ENCODE data around the gene STX11. TPM values are rescaled to one million over a fixed set of nuclear protein-coding genes. Genes with fewer than 3 reads are reported as not detected.

The STX11 gene
- polyA plus RNA-seq, 2 of the 4 experiments (the other 2 are of a cell fraction), result 0.36 to 0.78 TPM

DNA sequence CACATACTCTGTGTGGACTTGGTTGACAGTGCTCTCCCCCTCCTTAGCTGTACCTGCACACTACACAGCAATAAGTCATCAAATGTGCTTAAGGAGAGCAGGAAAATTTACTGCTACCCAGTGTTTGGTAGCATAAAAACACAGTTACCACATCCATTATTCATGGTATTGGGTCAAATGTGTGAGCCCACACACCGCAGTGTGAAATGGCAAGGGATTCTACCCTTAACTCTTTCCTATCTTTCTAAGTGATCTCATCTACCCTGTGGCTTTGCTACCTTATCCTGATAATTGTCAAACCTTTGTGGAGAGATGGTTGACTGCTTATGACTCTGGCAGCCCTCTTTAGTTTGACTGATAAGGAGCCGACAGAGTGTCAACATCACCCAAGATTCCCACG is 47.6 kb downstream of the STX11 start:
- Histone ChIP-seq H3K4me3 (no peak overlapping the region), H3K9me3 (0 out of 3 replicates have a peak, but pooled peaks cover 4% of the 10 kb centered on the region), H3K4me2 (no peak overlapping the region), H3K4me1 (no peaks in the 10 kb centered on the region), H3K27ac (no peak overlapping the region)
- FAIRE-seq (no peak), DNase-seq (ENCODE audit: low read depth in 1 of 2, low spot score in 1 of 2) (no peak), ATAC-seq (no peak)
- no peak for TF ChIP-seq TFCP2L1 (CRISPR knock-in tag; IDR thresholded peaks at IDR 0.05)
- no peak for TF ChIP-seq SMC3 (IDR thresholded peaks at IDR 0.05)
- TF ChIP-seq, protein P1, sequence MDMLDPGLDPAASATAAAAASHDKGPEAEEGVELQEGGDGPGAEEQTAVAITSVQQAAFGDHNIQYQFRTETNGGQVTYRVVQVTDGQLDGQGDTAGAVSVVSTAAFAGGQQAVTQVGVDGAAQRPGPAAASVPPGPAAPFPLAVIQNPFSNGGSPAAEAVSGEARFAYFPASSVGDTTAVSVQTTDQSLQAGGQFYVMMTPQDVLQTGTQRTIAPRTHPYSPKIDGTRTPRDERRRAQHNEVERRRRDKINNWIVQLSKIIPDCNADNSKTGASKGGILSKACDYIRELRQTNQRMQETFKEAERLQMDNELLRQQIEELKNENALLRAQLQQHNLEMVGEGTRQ (IDR thresholded peaks at IDR 0.05), result no peak
- 89% methylated on average over 2 of the region's 3 CpGs for WGBS (ENCODE audit: missing lambda C conversion rate)
- ChIA-PET POLR2A (no interaction called here), CTCF (interaction anchor here (0.5 kb wide), 1 partner anchor 9 kb away, joined by 3 read pairs; no protein-coding TSS in a partner anchor)

DNA sequence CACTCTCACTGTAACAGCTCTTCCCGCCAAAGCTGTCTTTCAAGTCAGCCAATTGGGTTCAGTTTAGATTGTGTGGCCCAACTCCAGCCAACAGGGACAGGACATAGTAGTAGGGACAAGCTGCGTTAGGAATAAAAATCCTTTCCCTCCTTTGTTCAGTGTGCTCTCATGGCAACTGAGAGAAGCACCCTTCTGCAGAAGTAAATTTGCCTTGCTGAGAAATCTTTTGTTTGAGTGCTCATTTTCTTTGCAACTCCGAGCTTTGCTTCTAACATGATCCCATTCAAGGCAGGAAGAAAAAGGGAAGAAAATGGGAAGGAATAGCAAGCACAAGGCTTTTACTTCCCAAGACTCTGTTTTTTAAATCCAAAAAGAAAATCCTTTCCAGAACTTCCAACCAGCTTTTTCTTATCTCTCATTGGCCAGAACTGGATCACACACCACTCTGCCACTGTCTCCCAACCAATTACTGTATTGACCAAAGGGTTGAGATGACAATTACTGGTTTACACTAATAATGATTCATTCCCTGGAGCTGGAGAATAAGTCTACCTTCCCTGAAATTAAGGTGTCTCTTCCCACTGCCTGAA is 52.7 kb downstream of the STX11 start:
- 28% methylated on average over 3 of the region's 3 CpGs for WGBS (ENCODE audit: missing lambda C conversion rate)
- H3K4me1 ChIP-seq, result no peaks in the 10 kb centered on the region
- no peak for DNase-seq (ENCODE audit: low read depth in 1 of 2, low spot score in 1 of 2)
- ChIA-PET POLR2A (no interaction called here), CTCF (no interaction called here)
- no peak overlapping the region for H3K4me2 ChIP-seq
- FAIRE-seq, result no peak
- peaks cover 13% of the 10 kb centered on the region; the same call in 1 of the 3 replicates for H3K9me3 ChIP-seq
- H3K27ac ChIP-seq, result no peak overlapping the region
- H3K4me3 ChIP-seq, result no peak overlapping the region
- TF ChIP-seq, protein P2, sequence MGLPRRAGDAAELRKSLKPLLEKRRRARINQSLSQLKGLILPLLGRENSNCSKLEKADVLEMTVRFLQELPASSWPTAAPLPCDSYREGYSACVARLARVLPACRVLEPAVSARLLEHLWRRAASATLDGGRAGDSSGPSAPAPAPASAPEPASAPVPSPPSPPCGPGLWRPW (IDR thresholded peaks at IDR 0.05), result no peak
- TF ChIP-seq EP300 (IDR thresholded peaks at IDR 0.05), result no peak
- TF ChIP-seq ZSCAN20 (CRISPR knock-in tag; IDR thresholded peaks at IDR 0.05), result no peak
- no peak for TF ChIP-seq ESRRA (IDR thresholded peaks at IDR 0.05; ENCODE audit: borderline replicate concordance, low read length)
- no peak for TF ChIP-seq HOXB5 (CRISPR knock-in tag; IDR thresholded peaks at IDR 0.05)
- TF ChIP-seq NPAS2 (CRISPR knock-in tag; IDR thresholded peaks at IDR 0.05; ENCODE audit: borderline replicate concordance), result no peak
- no peak for TF ChIP-seq NR3C1 (IDR thresholded peaks at IDR 0.05)
- TF ChIP-seq CHD4 (IDR thresholded peaks at IDR 0.05; ENCODE audit: borderline replicate concordance), result no peak
- TF ChIP-seq JUN (IDR thresholded peaks at IDR 0.05), result no peak
- TF ChIP-seq RFX5 (IDR thresholded peaks at IDR 0.05), result no peak
- TF ChIP-seq FOSB (CRISPR knock-in tag; IDR thresholded peaks at IDR 0.05), result no peak
- no peak for TF ChIP-seq BHLHE40 (IDR thresholded peaks at IDR 0.05; ENCODE audit: low read depth, low read length)
- TF ChIP-seq, protein P3, sequence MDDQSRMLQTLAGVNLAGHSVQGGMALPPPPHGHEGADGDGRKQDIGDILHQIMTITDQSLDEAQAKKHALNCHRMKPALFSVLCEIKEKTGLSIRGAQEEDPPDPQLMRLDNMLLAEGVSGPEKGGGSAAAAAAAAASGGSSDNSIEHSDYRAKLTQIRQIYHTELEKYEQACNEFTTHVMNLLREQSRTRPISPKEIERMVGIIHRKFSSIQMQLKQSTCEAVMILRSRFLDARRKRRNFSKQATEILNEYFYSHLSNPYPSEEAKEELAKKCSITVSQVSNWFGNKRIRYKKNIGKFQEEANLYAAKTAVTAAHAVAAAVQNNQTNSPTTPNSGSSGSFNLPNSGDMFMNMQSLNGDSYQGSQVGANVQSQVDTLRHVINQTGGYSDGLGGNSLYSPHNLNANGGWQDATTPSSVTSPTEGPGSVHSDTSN (IDR thresholded peaks at IDR 0.05), result no peak
- TF ChIP-seq, protein P4, sequence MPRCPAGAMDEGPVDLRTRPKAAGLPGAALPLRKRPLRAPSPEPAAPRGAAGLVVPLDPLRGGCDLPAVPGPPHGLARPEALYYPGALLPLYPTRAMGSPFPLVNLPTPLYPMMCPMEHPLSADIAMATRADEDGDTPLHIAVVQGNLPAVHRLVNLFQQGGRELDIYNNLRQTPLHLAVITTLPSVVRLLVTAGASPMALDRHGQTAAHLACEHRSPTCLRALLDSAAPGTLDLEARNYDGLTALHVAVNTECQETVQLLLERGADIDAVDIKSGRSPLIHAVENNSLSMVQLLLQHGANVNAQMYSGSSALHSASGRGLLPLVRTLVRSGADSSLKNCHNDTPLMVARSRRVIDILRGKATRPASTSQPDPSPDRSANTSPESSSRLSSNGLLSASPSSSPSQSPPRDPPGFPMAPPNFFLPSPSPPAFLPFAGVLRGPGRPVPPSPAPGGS (IDR thresholded peaks at IDR 0.05), result no peak
- TF ChIP-seq HOXB13 (CRISPR knock-in tag; IDR thresholded peaks at IDR 0.05; ENCODE audit: low read depth), result no peak
- TF ChIP-seq KDM1A (IDR thresholded peaks at IDR 0.05; ENCODE audit: low read depth), result no peak
- TF ChIP-seq GATA3 (IDR thresholded peaks at IDR 0.05; ENCODE audit: borderline replicate concordance), result no peak
- TF ChIP-seq HEYL (CRISPR knock-in tag; IDR thresholded peaks at IDR 0.05), result no peak
- no peak for ATAC-seq

DNA sequence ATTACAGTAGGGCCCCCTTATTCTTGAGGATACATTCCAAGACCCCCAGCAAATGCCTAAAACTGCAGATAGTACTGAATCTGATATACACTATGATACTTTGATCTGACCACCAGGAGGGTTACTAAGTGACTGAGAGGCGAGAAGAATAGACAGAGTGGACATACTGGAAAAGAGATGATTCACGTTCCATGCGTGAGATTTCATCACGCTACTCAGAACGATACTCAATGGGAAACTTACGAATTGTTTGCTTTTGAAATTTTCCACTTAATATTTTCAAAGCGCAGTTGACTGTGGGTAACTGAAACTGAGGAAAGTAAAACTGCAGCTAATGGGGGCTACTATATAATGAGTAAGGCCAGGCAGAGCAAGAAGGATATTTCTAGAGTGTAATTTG is 60.8 kb downstream of the STX11 start:
- Histone ChIP-seq H3K4me3 (no peak overlapping the region), H3K4me1 (peaks cover 6% of the 10 kb centered on the region), H3K4me2 (no peak overlapping the region), H3K9me3 (peaks cover 6% of the 10 kb centered on the region; the same call in 1 of the 3 replicates), H3K27ac (no peak overlapping the region)
- ChIA-PET POLR2A (no interaction called here), CTCF (no interaction called here)
- FAIRE-seq (no peak), ATAC-seq (no peak), DNase-seq (ENCODE audit: low read depth in 1 of 2, low spot score in 1 of 2) (no peak)
- WGBS (ENCODE audit: missing lambda C conversion rate), result 70% methylated on average over 7 of the region's 7 CpGs
- TF ChIP-seq EP300 (IDR thresholded peaks at IDR 0.05) (no peak), GATA3 (IDR thresholded peaks at IDR 0.05; ENCODE audit: borderline replicate concordance) (no peak), RCOR1 (IDR thresholded peaks at IDR 0.05; ENCODE audit: low read depth, low read length) (no peak), CHD2 (IDR thresholded peaks at IDR 0.05; ENCODE audit: low read length, partially characterized antibody) (no peak), KDM1A (IDR thresholded peaks at IDR 0.05; ENCODE audit: low read depth) (no peak), ZC3H11A (IDR thresholded peaks at IDR 0.05) (no peak), TFCP2L1 (CRISPR knock-in tag; IDR thresholded peaks at IDR 0.05) (no peak), NPAS2 (CRISPR knock-in tag; IDR thresholded peaks at IDR 0.05; ENCODE audit: borderline replicate concordance) (no peak), NFE2L2 (conservative IDR thresholded peaks at IDR 0.05; ENCODE audit: low read length) (no peak), CHD4 (IDR thresholded peaks at IDR 0.05; ENCODE audit: borderline replicate concordance) (no peak), FOXS1 (CRISPR knock-in tag; IDR thresholded peaks at IDR 0.05) (no peak), MAZ (IDR thresholded peaks at IDR 0.05; ENCODE audit: borderline replicate concordance, low read depth, low read length) (no peak), ESRRA (IDR thresholded peaks at IDR 0.05; ENCODE audit: borderline replicate concordance, low read length) (no peak), PHF8 (IDR thresholded peaks at IDR 0.05; ENCODE audit: borderline replicate concordance, low read depth) (no peak), FOSL2 (IDR thresholded peaks at IDR 0.05) (no peak), FOSL2 (CRISPR knock-in tag; IDR thresholded peaks at IDR 0.05) (no peak)
- TF ChIP-seq, protein P5, sequence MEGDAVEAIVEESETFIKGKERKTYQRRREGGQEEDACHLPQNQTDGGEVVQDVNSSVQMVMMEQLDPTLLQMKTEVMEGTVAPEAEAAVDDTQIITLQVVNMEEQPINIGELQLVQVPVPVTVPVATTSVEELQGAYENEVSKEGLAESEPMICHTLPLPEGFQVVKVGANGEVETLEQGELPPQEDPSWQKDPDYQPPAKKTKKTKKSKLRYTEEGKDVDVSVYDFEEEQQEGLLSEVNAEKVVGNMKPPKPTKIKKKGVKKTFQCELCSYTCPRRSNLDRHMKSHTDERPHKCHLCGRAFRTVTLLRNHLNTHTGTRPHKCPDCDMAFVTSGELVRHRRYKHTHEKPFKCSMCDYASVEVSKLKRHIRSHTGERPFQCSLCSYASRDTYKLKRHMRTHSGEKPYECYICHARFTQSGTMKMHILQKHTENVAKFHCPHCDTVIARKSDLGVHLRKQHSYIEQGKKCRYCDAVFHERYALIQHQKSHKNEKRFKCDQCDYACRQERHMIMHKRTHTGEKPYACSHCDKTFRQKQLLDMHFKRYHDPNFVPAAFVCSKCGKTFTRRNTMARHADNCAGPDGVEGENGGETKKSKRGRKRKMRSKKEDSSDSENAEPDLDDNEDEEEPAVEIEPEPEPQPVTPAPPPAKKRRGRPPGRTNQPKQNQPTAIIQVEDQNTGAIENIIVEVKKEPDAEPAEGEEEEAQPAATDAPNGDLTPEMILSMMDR (IDR thresholded peaks at IDR 0.05), result no peak

All from A549 (cell line).